ENCODE data around the gene LIPJ. TPM values are rescaled to one million over a fixed set of nuclear protein-coding genes. Genes with fewer than 3 reads are reported as not detected.

The LIPJ gene
- total RNA-seq, 1 donor from 2014 or later = not detected

DNA sequence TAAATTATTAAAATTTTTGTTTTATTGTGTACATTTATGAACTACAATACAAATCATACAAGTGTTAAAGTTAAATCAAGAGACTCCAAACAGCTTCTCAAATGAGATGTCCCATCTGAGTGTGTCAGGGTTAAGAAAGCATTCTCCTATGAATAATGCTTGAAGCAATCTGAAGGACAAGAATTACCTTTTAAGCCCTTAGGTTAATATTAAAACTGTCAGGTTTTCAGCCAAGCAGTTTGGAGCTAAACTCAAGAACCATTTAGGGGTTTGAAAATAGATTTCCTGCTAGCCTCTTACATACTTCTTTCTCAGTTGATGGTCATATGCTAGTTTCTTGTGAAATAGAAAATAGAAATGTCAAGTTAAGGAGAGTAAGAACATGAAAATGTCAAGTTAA is 38.3 kb downstream of the LIPJ start:
- Histone ChIP-seq H3K36me3 (no peaks in the 10 kb centered on the region), H3K27ac (replicated peaks) (no peak overlapping the region), H3K4me1 (no peaks in the 10 kb centered on the region), H3K27me3 (ENCODE audit: low read depth) (no peaks in the 10 kb centered on the region), H3K9me3 (replicated peaks) (peaks cover 25% of the 10 kb centered on the region), H3K4me3 (no peak overlapping the region)
- TF ChIP-seq, protein P1, sequence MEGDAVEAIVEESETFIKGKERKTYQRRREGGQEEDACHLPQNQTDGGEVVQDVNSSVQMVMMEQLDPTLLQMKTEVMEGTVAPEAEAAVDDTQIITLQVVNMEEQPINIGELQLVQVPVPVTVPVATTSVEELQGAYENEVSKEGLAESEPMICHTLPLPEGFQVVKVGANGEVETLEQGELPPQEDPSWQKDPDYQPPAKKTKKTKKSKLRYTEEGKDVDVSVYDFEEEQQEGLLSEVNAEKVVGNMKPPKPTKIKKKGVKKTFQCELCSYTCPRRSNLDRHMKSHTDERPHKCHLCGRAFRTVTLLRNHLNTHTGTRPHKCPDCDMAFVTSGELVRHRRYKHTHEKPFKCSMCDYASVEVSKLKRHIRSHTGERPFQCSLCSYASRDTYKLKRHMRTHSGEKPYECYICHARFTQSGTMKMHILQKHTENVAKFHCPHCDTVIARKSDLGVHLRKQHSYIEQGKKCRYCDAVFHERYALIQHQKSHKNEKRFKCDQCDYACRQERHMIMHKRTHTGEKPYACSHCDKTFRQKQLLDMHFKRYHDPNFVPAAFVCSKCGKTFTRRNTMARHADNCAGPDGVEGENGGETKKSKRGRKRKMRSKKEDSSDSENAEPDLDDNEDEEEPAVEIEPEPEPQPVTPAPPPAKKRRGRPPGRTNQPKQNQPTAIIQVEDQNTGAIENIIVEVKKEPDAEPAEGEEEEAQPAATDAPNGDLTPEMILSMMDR (IDR thresholded peaks at IDR 0.05; ENCODE audit: borderline replicate concordance) = no peak
- intact Hi-C loops (cut with micrococcal nuclease) = no loop called here
- no peak for DNase-seq

DNA sequence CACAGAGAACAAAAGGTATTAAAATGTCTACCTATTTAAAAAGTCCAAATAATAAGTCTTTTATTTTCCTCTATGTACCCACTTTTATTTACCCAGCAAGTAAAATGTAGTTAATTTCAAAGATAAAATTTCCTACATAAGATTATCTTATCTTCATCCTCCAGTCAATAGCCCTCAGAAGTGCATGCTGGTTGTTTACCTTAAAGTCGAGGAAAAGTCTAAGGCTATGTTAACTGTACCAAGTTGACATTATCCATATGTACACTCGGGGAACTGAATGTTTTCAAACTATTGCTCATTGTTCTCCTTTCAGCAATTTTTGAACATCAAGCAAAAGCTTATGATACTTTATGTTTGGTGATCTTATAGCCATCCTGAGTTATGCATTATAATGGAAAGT is 53.6 kb downstream of the LIPJ start:
- Histone ChIP-seq H3K9me3 (replicated peaks) (peaks cover 29% of the 10 kb centered on the region), H3K4me3 (no peak overlapping the region), H3K36me3 (no peaks in the 10 kb centered on the region), H3K4me1 (no peaks in the 10 kb centered on the region), H3K27me3 (ENCODE audit: low read depth) (peaks cover 7% of the 10 kb centered on the region), H3K27ac (replicated peaks) (no peak overlapping the region)
- TF ChIP-seq, protein P1 (IDR thresholded peaks at IDR 0.05; ENCODE audit: borderline replicate concordance) = no peak
- DNase-seq = no peak
- intact Hi-C loops (cut with micrococcal nuclease) = no loop called here

DNA sequence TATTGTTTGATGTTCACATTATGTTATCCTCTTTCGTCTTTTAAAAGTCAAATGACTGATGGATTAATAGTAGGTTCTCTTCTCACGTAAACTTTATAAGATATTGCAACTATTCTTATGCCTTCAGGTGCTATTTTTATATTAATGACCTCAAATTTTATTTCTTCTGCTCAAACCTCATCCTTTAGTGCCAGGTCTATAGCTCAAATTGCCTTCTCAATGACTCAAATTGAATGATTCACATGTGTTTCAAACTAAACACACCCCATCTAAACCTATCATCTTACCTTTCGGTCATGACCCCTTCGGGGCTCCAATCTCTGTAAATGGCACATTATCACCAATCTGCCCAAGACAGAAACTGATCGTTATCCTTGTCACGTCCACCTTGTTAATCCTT is 55.6 kb downstream of the LIPJ start:
- intact Hi-C loops (cut with micrococcal nuclease) = no loop called here
- H3K36me3 ChIP-seq = no peaks in the 10 kb centered on the region
- H3K27me3 ChIP-seq (ENCODE audit: low read depth) = peaks cover 8% of the 10 kb centered on the region
- H3K27ac ChIP-seq (replicated peaks) = no peak overlapping the region
- no peak for DNase-seq
- TF ChIP-seq, protein P1 (IDR thresholded peaks at IDR 0.05; ENCODE audit: borderline replicate concordance) = no peak
- no peaks in the 10 kb centered on the region for H3K4me1 ChIP-seq
- H3K9me3 ChIP-seq (replicated peaks) = peaks cover 21% of the 10 kb centered on the region
- no peak overlapping the region for H3K4me3 ChIP-seq

DNA sequence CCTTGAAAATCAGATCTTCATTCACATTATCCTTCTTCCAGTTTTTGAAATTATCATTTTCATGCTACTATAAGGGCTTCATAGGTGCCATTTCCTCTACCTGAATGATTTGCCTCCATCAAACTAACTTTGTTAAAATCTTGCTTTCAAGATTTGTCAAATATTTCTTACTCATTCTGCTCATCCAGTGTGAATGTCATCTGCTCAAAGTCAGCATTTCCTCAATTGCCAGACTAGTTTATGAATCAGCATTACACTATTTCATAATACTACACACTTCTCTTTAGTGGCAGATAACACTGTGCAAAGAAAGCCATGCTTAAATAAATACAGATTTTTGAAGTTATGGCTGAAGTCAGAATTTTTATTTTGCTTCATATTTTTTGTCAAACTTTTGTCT is 56.4 kb downstream of the LIPJ start:
- TF ChIP-seq, protein P1 (IDR thresholded peaks at IDR 0.05; ENCODE audit: borderline replicate concordance) = no peak
- Histone ChIP-seq H3K4me1 (no peaks in the 10 kb centered on the region), H3K27ac (replicated peaks) (no peak overlapping the region), H3K4me3 (no peak overlapping the region), H3K9me3 (replicated peaks) (peaks cover 15% of the 10 kb centered on the region), H3K36me3 (no peaks in the 10 kb centered on the region), H3K27me3 (ENCODE audit: low read depth) (peaks cover 5% of the 10 kb centered on the region)
- intact Hi-C loops (cut with micrococcal nuclease) = no loop called here
- no peak for DNase-seq

DNA sequence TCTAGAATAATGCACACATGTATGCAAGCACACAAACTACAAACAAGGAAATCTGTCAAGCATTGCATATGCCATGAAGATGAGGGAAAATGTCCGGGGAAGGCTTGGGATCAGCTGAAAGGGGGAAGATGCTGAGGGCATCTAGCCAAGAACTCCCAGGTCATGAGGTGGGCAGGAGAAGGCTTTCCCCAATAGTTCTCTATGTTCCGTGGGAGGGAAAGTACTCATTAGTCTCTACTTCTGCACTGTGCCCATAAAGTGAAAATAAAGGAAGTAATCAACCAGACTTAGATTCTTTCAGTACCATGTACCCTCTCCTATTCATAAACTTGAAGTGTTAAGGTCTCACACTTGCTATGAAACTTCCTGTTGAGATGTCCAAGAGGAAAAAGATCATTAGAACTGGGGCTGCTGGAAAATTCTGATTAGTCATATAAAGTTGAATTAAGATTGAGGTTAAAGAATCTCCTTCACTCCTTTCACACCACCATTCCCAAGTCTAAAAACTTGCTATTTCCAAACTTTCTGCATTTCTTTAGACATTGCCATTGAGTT is 60.6 kb downstream of the LIPJ start:
- no peak for DNase-seq
- intact Hi-C loops (cut with micrococcal nuclease) = no loop called here
- Histone ChIP-seq H3K4me1 (no peaks in the 10 kb centered on the region), H3K27ac (replicated peaks) (no peak overlapping the region), H3K36me3 (no peaks in the 10 kb centered on the region), H3K4me3 (no peak overlapping the region), H3K27me3 (ENCODE audit: low read depth) (peaks cover 5% of the 10 kb centered on the region), H3K9me3 (replicated peaks) (no peaks in the 10 kb centered on the region)
- TF ChIP-seq, protein P1 (IDR thresholded peaks at IDR 0.05; ENCODE audit: borderline replicate concordance) = no peak

Measured in left ventricle myocardium inferior (tissue), 1 donor.